ENCODE measurements around the gene HS6ST3.

GRCh38 chr13:96678801-96679200, 588.9 kb downstream of the HS6ST3 start:
- TF ChIP-seq CTCF (IDR thresholded peaks at IDR 0.05): no peak
- no peak for TF ChIP-seq POLR2A (IDR thresholded peaks at IDR 0.05)

All from adrenal gland (tissue), 5 donors.